Ishikawa (cell line): ENCODE data around the gene LRP4.

Experiments
- CEBPB ChIP-seq: IDR thresholded peaks from 2 replicates; pipeline ENCODE4 v1.6.1; 2012
- EGR1 ChIP-seq: IDR thresholded peaks from 2 replicates; pipeline ENCODE4 v1.6.1; 2012
- FOXM1 ChIP-seq: IDR thresholded peaks from 2 replicates; pipeline ENCODE4 v1.6.1; 2012; ENCODE audit warnings: low read depth, borderline replicate concordance
- MAX ChIP-seq: IDR thresholded peaks from 2 replicates; pipeline ENCODE4 v1.6.1; 2012
- RAD21 ChIP-seq: IDR thresholded peaks from 2 replicates; pipeline ENCODE4 v1.6.1; 2012; ENCODE audit warnings: low read depth
- REST ChIP-seq: IDR thresholded peaks from 2 replicates; pipeline ENCODE4 v1.6.1; 2012; ENCODE audit warnings: low read depth, mild to moderate bottlenecking
- TAF1 ChIP-seq: IDR thresholded peaks from 2 replicates; pipeline ENCODE4 v1.6.1; 2012; ENCODE audit warnings: low read depth, mild to moderate bottlenecking
- YY1 ChIP-seq: IDR thresholded peaks from 2 replicates; pipeline ENCODE4 v1.6.1; 2012; ENCODE audit warnings: low read depth

- TF ChIP-seq MAX (no peak), CEBPB (no peak), TAF1 (no peak), EGR1 (no peak), REST (no peak), YY1 (no peak), FOXM1 (no peak), RAD21 (no peak)
These were observed 29.1 kb downstream of the LRP4 start for GRCh38 chr11:46889251-46889650.
